ENCODE measurements around the gene ZNF83.
A peak's percentile ranks its signal among the peaks of the same experiment; 100 is the strongest.
"Not testable (repeated sequence)": the region's sequence is repeated elsewhere in the genome, so short reads cannot be mapped to it uniquely, and the experiment has no call there.

The ZNF83 gene

DNA sequence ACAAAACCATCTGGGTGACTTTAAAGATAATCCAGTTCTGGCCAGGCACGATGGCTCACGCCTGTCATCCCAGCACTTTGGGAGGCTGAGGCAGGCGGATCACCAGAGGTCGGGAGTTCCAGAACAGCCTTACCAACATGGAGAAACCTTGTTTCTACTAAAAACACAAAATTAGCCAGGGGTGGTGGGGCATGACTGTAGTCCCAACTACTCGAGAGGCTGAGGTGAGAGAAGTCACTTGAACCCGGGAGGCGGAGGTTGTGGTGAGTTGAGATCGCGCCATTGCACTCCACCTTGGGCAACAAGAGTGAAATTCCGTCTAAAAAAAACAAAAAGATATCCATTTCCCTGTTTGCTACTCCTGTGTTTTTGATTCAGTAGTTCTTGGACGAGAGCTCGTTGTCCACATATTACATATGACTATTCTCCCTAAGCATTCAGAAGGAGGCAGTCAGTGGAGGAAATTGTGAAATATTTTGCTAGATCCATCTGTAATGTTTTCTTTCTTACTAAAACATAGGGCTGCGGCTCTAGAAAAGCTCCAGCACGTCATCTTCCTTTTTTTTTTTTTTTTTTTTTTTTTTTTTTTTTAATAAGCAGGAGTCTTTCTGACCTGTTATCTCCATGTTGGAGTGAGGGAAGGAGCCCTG, 34.5 kb downstream of the ZNF83 start:
- H3K4me3 Mint-ChIP-seq, result no peak overlapping the region

DNA sequence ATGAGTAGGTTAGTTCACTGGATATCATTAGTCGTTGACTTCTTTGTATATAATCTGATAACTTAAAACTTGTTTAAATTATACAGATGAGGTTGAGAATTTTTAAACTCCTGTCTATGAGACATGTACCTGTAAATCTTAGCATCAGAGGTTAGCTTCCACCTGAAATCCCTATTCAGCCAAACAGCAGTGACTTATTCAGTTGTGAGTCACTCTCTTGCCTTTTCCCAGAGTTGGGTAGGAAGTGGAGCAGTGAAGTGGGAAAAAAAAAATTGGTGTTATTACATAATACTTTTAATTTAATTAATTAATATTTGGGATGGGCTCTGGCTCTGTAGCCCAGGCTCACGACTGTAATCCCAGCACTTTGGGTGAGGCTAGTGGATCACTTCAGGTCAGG, 35.2 kb downstream of the ZNF83 start:
- no peak overlapping the region for H3K4me3 Mint-ChIP-seq
- H3K27me3 Mint-ChIP-seq, result no peaks in the 10 kb centered on the region
- H3K27ac Mint-ChIP-seq, result no peak overlapping the region
- no peak for ATAC-seq
- DNase-seq, result no peak
- peaks cover 13 to 27% of the 10 kb centered on the region in 2 donors for H3K9me3 Mint-ChIP-seq
- H3K4me1 Mint-ChIP-seq, result peaks cover 29% of the 10 kb centered on the region

More for the DNA sequence above, 34.5 kb downstream of the ZNF83 start:
- Mint-ChIP-seq H3K4me1 (peaks cover 29% of the 10 kb centered on the region), H3K27ac (no peak overlapping the region), H3K9me3 (peaks cover 13 to 27% of the 10 kb centered on the region in 2 donors), H3K27me3 (no peaks in the 10 kb centered on the region)
- ATAC-seq (no peak), DNase-seq (no peak)

DNA sequence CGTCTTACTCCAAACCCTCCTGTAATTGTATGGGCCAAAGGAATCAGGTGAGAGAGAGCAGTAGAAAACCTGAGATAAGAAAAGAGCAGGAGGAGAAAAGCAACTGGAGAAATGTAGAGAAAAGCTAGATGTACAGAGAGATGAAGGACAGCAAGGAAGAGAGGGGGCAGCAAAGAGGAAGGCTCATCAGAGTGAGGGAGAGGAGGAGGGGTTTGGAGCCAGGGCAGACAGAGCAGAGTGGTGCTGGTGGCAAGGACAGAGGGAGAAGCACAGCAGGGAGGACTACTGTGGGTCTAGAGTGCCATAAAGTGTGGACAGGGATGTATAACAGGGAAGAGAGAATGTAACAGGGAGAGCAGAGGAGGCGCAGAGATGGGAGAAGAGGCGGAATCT, 36.2 kb downstream of the ZNF83 start:
- DNase-seq, H3K27me3 Mint-ChIP-seq, ATAC-seq: not testable (repeated sequence)
- Mint-ChIP-seq H3K4me3 (peak overlapping the region; percentile 85 to 94), H3K4me1 (peaks cover 29% of the 10 kb centered on the region), H3K27ac (peak overlapping the region; percentile 30 to 67), H3K9me3 (peaks cover 22 to 34% of the 10 kb centered on the region in 2 donors)

DNA sequence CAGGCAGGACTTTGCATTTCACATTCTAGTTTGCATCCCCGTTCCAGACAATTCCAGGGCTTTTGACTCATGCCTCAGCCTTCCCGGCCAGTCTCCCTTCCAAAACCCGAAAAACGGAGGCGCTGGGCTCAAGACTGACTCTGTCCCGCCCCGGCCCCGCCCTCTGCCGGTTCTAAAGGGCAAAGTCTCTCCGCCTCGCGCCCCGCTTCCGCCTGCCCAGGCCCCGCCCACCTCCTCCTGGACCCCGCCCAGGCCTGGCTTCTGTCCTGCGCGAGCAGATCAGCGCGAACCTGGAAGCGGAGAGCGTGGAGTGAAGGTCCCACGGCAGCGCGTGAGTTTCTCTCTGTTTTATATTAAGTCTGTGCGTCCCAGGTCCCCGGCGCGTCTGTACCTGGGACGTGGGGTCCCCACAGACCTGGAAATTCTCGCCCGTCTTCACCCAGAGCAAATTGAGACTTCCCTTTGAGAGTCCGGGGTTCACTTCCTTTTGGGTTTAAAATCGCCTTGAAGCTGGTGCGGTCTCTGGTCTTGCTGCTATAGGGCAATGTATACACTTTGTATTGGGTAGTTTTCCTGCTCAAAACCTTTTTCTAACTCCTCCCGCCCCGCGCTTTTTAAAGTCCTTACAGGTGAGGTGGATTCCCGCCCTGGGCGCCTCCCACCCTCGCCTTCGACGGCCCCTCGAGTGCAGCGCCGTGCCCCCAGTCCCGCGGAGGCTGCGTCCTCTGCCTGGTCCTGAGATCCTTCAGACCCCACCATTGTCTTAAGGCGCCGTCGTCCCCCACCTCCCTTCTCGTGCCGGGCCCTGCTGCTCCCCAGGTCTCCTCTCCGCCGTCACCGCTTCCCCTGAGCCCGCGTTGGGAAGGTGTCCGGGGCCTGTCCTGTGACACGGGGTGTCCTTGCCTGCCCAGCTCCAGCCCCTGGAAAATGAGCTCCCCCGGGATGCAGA, 36.9 kb downstream of the ZNF83 start:
- Mint-ChIP-seq H3K4me1 (peaks cover 23% of the 10 kb centered on the region), H3K27ac (peak overlapping the region; percentile 70 to 89), H3K27me3 (no peaks in the 10 kb centered on the region), H3K9me3 (peaks cover 29 to 36% of the 10 kb centered on the region in 2 donors), H3K4me3 (peak overlapping the region; percentile 85 to 94)
- peak; percentile 87 to 91 for DNase-seq
- ATAC-seq, result peak; percentile 99

DNA sequence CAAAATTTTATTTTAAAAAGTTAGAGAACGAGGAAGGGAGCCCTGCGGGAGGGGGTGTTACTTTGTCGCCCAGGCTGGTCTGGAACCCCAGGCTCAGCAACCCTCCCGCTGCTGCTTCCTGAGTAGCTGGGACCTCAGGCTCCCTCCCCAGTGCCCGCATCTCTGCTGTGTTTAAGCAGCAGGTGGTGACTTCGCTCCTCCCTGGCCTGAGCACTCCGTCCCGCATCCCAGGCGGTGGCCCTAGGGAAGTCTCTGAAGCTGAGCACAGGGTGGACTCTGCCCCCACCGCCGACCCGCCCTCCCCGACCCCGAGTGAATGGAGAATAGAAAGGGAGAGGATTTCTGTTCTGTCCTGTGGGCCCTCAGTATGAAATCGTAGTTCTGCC, 37.5 kb downstream of the ZNF83 start:
- Mint-ChIP-seq H3K9me3 (peaks cover 34 to 38% of the 10 kb centered on the region in 2 donors), H3K4me1 (peaks cover 17% of the 10 kb centered on the region), H3K27ac (peak overlapping the region in 1 of 2 donors; percentile 89), H3K4me3 (peak overlapping the region; percentile 85 to 94), H3K27me3 (no peaks in the 10 kb centered on the region)
- DNase-seq (no peak), ATAC-seq (peak; percentile 57)

DNA sequence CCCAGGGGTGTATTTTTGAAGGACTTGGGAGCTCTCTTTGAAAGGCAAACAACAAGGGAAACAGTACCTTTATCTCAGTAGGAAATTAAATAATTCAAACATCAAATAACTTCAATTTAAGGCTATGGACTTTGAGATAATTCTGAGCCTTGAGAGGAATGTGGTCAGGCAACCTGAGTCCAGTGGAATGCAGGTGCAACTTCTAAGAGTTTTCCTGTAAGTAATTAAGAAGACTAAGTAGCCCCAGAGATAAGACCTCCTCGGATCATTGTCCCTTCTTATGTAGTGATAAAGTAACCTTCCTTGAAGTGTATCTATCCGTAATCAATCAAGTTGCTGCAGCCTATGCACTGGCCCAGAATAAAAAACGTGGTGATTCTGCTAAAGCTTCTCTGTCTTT, 38.9 kb downstream of the ZNF83 start:
- Mint-ChIP-seq H3K4me3 (no peak overlapping the region), H3K27me3 (no peaks in the 10 kb centered on the region), H3K4me1 (peaks cover 13% of the 10 kb centered on the region), H3K27ac (no peak overlapping the region), H3K9me3 (peaks cover 26 to 30% of the 10 kb centered on the region in 2 donors)
- DNase-seq, result no peak
- ATAC-seq, result no peak

DNA sequence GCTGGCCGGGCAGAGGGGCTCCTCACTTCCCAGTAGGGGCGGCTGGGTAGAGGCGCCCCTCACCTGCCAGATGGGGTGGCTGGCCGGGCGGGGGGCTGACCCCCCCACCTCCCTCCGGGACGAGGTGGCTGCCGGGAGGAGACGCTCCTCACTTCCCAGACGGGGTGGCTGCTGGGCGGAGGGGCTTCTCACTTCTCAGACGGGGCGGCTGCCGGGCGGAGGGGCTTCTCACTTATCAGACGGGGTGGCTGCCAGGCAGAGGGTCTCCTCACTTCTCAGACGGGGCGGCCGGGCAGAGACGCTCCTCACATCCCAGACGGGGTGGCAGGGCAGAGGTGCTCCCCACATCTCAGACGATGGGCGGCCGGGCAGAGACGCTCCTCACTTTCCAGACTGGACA, 44.7 kb downstream of the ZNF83 start:
- not testable (repeated sequence) for H3K4me3 Mint-ChIP-seq, H3K27ac Mint-ChIP-seq, H3K4me1 Mint-ChIP-seq, DNase-seq, ATAC-seq, H3K27me3 Mint-ChIP-seq
- H3K9me3 Mint-ChIP-seq, result peaks cover 29 to 32% of the 10 kb centered on the region in 2 donors

DNA sequence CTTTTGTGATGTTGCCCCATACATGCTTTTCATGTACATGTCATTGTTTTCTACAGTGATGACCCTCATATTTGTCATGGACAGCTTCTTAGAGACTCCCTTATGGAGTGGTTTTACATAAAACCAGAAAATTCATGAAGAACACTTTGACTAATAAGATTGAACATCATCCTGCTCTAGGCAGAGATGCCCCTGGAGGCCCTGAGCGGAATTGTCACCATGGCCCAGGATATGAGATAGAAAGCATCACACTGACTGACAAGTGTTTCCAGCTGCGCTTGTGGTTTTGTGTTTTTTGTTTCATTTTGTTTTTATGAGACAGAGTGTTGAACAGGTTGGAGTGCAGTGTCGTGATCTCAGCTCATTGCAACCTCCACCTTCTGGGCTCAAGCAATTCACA, 45.9 kb downstream of the ZNF83 start:
- no peak overlapping the region for H3K4me3 Mint-ChIP-seq
- peaks cover 31% of the 10 kb centered on the region in 2 donors for H3K9me3 Mint-ChIP-seq
- H3K27me3 Mint-ChIP-seq, result no peaks in the 10 kb centered on the region
- ATAC-seq, result no peak
- peak in 1 of 2 donors; percentile 14 for DNase-seq
- H3K4me1 Mint-ChIP-seq, result no peaks in the 10 kb centered on the region
- peak overlapping the region in 1 of 2 donors; percentile 19 for H3K27ac Mint-ChIP-seq

DNA sequence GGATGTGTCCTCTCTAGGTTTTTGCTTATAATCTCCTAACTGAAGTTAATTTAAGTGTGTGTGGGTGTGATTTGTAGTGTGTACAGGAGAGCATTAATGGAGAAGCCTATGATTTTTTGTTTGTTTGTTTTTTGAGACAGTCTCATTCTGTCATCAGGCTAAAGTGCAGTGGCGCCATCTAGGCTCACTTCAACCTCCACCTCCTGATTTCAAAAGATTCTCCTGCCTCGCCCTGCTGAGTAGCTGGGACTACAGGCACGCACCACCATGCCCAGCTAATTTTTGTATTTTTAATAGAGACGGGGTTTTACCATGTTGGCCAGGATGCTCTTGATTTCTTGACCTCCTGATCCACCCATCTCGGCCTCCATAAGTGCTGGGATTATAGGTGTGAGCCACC, 47.4 kb downstream of the ZNF83 start:
- ATAC-seq, result no peak
- no peaks in the 10 kb centered on the region for H3K27me3 Mint-ChIP-seq
- DNase-seq, result no peak
- no peaks in the 10 kb centered on the region for H3K4me1 Mint-ChIP-seq
- no peak overlapping the region for H3K4me3 Mint-ChIP-seq
- no peak overlapping the region for H3K27ac Mint-ChIP-seq
- H3K9me3 Mint-ChIP-seq, result peaks cover 17 to 27% of the 10 kb centered on the region in 2 donors

DNA sequence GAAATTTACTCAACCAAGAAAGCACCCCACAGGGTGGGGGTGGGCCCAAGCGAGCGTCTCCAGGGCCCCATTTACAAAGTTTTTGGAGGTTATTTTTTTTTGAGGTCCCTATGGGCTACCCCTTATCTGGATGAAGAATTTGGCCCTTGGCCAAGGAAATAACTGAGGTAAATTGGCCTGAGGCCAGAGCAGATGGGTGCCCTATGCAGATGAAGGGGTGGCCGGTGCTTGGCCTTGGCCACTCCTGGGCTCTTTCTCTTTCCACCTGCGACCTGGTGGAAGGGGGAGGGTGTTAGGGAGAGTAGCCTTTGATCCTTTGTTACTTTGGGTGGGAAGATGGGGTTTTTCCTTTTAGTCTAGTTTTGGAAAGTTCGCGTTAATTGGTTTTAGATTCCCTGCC, 52.6 kb downstream of the ZNF83 start:
- Mint-ChIP-seq H3K4me1 (no peaks in the 10 kb centered on the region), H3K27me3 (no peaks in the 10 kb centered on the region), H3K4me3 (no peak overlapping the region), H3K9me3 (peaks cover 32 to 49% of the 10 kb centered on the region in 2 donors), H3K27ac (no peak overlapping the region)
- no peak for ATAC-seq
- no peak for DNase-seq

DNA sequence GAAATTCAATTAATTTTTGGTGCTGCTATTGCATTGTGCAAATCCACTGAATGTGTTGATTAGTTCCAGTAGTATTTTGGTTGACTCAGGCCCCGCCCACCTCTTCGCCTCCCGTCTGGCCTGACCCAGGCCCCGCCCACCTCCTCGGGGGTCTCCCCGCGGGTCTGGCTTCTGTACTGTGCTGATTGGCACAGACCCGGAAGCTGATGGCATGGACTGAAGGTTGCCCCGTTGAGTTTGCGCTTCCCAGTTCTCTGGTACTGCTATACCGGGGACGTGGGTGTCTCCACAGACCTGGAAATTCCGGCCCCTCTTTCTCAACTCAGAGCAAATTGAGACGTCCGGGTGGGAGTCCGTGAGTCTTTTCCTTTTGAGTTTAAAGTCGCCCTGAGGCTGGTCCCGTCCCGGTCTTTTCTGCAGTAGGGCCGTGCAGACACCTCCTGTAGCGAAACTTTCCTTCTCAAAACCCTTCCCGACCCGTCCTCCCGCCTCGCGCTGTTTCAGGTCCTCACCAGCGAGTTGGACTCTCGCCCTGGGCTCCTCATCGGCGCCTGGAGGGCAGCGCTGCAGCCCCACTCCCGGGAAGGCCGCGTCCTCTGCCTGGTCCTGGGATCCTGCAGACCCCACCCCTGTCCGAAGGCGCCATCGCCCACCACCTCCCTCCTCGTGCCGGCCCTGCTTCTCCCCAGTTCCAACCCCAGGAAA, 53.3 kb downstream of the ZNF83 start:
- DNase-seq (no peak), ATAC-seq (no peak)
- no peak overlapping the region for H3K4me3 Mint-ChIP-seq
- no peak overlapping the region for H3K27ac Mint-ChIP-seq
- H3K27me3 Mint-ChIP-seq, result no peaks in the 10 kb centered on the region
- peaks cover 29 to 45% of the 10 kb centered on the region in 2 donors for H3K9me3 Mint-ChIP-seq
- no peaks in the 10 kb centered on the region for H3K4me1 Mint-ChIP-seq

DNA sequence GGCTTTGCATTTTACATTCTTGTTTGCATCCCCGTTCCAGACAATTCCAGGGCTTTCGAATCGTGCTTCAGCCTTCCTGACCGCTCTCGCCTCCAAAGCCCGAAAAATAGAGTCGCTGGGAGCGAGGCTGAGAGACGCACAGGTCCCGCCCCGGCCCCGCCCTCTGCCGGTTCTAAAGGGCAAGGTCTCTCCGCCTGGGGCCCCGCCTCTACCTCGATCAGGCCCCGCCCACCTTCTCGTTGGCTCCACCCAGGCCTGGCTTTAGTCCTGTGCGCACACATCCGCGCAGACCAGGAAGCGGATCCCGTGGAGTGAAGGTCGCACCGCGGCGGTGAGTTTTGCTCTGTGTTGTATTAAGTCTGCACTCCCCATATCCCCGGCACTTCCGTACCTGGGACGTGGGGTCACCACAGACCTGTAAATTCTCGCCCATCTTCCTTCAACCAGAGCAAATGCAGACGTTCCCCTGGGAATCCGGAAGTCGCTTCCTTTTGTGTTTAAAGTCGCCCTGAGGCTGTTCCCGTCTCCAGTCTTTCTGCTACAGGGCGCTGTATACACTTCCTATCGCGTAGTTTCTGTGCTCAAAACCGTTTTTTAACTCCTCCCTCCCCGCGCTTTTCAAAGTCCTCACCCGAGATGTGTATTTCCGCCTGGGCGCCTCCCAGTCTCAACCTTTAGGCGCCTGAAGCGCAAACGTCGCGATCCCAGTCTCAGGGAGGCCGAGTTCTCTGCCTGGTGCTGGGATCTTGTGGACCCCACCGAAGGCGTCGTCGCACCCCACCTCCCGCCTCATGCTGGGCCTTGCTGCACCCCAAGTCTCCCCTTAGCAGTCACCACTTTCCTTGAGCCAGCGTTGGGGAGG, 67.9 kb downstream of the ZNF83 start, which contains the start of gene ZNF701:
ZNF701 (plus strand) TSS at position 288 of the 862 bp plus-strand sequence. CDS start 3,861 bp downstream, outside the sequence.
- peak within 1 kb of the TSS; percentile 91 to 98 for H3K4me3 Mint-ChIP-seq
- peak; percentile 96 for DNase-seq
- peaks cover 26 to 38% of the 10 kb centered on the region in 2 donors for H3K9me3 Mint-ChIP-seq
- peak within 1 kb of the TSS; percentile 98 for H3K27ac Mint-ChIP-seq
- H3K27me3 Mint-ChIP-seq, result no peaks in the 10 kb centered on the region
- peaks cover 41% of the 10 kb centered on the region for H3K4me1 Mint-ChIP-seq
- ATAC-seq, result peak; percentile 98

DNA sequence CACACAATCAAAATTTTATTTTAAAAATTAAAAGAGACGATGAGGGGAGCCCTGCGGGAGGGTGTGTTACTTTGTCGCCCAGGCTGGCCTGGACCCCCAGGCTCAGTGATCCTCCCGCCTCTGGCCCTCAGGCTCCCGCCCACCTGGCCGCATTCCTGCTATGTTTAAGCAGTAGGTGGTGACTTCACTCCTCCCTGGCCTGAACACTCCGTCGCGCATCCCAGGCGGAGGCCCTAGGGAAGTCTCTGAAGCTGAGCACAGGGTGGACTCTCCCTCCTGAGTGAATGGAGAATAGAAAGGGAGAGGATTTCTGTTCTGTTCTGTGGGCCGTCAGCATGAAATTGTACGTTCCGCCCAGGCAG, 68.5 kb downstream of the ZNF83 start:
- not testable (repeated sequence) for DNase-seq, H3K27me3 Mint-ChIP-seq, H3K27ac Mint-ChIP-seq
- Mint-ChIP-seq H3K4me1 (peaks cover 41% of the 10 kb centered on the region), H3K9me3 (peaks cover 27 to 40% of the 10 kb centered on the region in 2 donors), H3K4me3 (peak overlapping the region; percentile 91 to 98)
- peak; percentile 41 for ATAC-seq

DNA sequence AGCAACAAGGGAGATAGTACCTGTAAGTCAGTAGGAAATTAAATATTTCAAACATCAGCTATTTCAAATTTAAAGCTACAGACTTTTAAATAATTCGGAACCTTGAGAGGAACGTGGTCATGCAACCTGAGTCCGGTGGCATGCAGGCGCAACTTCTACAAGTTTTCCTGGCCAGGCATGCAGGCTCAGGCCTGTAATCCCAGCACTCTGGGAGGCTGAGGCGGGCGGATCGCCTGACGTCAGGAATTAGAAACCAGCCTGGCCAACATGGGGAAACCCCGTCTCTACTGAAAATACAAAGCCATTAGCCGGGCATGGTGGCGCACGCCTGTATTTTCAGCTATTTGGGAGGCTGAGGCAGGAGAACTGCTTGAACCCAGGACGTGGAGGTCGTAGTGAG, 70.2 kb downstream of the ZNF83 start:
- Mint-ChIP-seq H3K27ac (no peak overlapping the region), H3K4me1 (peaks cover 33% of the 10 kb centered on the region), H3K27me3 (no peaks in the 10 kb centered on the region), H3K4me3 (no peak overlapping the region), H3K9me3 (peaks cover 26 to 39% of the 10 kb centered on the region in 2 donors)
- no peak for ATAC-seq
- DNase-seq, result no peak

DNA sequence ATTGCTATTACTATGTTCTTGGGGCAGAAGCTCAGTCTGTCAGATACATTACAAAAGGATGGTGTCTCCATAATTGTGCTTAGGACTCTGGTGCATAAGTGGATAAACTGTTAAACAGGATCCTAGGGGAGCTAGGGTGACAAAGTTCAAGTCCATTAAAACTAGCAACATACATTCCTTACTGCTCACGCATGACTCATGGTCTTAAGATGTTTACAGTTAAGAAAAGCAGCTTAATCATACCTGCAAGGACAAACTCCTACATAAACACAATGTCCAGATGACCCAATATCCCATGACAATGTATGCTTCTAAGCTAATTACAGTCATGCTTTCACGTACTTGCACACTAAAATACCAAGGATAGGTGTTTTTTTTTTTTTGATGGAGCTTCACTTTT, 71.6 kb downstream of the ZNF83 start:
- no peak overlapping the region for H3K4me3 Mint-ChIP-seq
- no peak for ATAC-seq

More for the DNA sequence above, 71.6 kb downstream of the ZNF83 start:
- Mint-ChIP-seq H3K27ac (no peak overlapping the region), H3K4me1 (peaks cover 23% of the 10 kb centered on the region), H3K9me3 (peaks cover 17 to 38% of the 10 kb centered on the region in 2 donors), H3K27me3 (no peaks in the 10 kb centered on the region)
- no peak for DNase-seq
